Activated CD4-positive, CD25-positive, alpha-beta regulatory T cell treated with anti-CD3 and anti-CD28 coated beads, Interleukin-2, amount 50 U/mL, for 72 hours (primary cell): Measurements from ENCODE around the gene HS6ST3.

ENCODE experiments used
- DNase-seq: peaks from one replicate; pipeline ENCODE4 v3.0.0; 2021

Gene HS6ST3

GRCh38 chr13:96553796-96554195 lies 463.9 kb downstream of the HS6ST3 start:
- DNase-seq, result no peak

GRCh38 chr13:96573563-96573962 lies 483.7 kb downstream of the HS6ST3 start:
- DNase-seq, result no peak

- no peak for DNase-seq
These were observed 485.8 kb downstream of the HS6ST3 start for GRCh38 chr13:96575423-96576320.

DNA sequence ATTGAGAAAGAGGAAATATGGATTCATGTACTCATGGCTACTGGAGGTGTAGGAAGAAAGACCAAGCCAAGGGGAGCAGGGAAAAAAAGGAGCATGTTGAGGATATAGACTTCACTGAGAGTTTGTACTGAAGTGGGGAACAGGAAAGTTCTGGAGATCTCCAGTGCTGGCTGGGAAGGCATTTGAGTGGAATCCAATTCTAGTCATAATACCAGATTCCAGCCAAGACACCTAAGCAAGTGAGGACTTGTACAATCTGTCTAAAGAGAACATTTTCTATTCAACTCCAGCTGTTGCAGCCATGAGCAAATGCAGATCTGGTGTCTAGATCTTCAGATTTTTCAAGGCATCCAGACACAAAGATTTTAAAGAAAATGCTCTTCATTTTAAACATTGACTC lies 491.8 kb downstream of the HS6ST3 start:
- no peak for DNase-seq

DNA sequence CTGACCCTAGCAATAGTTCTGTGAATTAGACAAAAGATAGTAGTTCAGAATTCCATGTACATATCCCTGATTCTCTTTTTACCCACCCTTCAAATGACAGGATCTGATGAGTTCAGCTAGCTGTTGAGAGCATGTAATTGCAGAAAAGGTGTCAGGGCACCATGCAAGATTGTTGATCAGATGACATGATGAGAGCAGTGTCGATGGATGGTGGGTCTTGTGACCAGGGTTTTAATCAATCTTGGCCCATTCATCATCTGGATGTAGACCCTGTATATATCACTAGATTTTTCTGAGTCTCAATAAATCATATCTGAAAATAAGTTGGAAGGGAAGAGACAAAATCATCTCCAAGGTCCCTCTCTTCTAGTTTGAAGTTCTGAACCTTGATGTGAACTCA lies 525.3 kb downstream of the HS6ST3 start:
- DNase-seq, result no peak

- DNase-seq, result no peak
These were observed 527.6 kb downstream of the HS6ST3 start for GRCh38 chr13:96617528-96617927.

DNA sequence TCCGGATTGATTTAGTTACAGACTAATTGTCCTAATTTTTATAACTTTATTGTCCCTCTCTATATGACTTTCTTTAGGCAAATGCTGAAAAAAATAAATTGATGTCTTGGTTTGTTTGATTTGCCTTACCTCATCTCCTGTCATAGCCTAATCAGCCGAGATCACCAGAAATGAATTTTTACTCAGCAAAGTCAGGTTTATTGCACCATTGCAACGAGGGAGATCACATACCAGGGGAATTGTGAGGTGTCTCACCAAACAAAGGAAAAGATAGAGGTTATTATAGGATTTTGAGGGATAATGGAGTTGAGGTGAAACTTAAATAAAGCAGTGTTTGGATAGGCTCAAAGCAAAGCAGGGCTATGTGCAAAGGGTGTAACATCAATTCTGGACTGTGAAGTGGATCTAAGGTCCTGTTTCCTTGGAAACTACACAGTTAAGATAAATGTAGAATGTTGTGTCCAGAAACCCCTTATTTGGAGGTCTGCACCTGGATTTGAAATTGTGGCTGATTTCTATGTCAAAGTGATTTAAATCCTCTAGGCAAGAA lies 531.8 kb downstream of the HS6ST3 start:
- DNase-seq, result no peak

- no peak for DNase-seq
These were observed 539.4 kb downstream of the HS6ST3 start for GRCh38 chr13:96629331-96629730.

DNA sequence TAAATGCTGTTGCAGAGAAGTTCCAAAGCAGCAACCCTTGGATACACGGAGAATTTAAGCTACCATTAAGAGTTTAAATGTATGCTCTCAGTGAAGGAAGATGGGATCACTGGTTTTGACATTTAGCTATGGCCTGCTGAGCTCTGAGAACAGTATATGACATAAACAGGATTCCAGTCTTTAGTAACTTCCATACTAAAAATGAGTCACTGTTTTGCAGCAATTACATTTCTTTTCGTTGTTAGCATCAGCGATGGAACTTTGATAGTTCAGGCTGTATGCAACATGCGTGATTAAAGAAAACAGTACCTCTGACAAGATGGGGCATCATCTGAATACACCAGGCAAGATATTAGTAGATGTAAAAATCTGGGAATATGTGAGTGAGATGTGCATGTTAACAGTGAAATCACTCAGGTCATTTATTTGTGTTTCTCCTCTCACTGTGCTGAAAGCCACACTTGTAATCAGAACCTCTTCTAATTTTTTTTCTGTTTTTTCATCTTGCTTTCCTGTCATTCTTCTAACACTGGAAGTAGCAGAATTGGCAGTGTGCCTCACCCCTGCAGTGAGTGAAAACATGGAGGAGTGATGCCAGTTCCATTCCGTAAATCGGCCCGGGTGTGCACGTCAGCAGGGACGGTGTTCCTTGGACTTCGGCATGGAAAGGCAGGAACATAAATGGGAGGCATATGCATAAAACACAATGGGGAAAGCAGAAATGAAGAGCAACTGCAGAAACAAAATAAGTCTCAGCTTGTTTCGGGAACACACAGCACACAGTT lies 542.8 kb downstream of the HS6ST3 start:
- no peak for DNase-seq

GRCh38 chr13:96636001-96636709 lies 546.2 kb downstream of the HS6ST3 start:
- DNase-seq, result no peak

GRCh38 chr13:96637039-96637438 lies 547.1 kb downstream of the HS6ST3 start:
- DNase-seq, result no peak

DNA sequence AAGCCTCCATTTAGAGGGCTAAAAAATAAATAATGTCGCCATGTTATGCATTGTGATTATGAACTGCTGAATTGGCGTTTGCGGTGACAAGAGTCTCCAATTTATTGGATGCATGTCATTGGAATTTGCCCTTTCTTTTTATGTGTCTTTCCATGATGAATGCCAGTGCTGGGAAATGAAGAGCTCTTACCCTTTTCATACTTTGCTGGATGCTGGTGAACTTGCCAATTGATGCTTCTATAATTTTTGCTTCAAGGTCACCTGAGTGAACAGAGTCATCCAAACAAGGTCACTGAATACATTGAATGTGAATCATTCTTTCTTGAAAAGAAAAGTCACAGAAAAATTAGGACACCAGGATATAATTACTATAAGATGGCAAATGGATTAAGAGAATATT lies 556.2 kb downstream of the HS6ST3 start:
- DNase-seq, result no peak

GRCh38 chr13:96646515-96647211 lies 556.8 kb downstream of the HS6ST3 start:
- no peak for DNase-seq

GRCh38 chr13:96650301-96650886 lies 560.5 kb downstream of the HS6ST3 start:
- no peak for DNase-seq

GRCh38 chr13:96651598-96651997 lies 561.7 kb downstream of the HS6ST3 start:
- no peak for DNase-seq

DNA sequence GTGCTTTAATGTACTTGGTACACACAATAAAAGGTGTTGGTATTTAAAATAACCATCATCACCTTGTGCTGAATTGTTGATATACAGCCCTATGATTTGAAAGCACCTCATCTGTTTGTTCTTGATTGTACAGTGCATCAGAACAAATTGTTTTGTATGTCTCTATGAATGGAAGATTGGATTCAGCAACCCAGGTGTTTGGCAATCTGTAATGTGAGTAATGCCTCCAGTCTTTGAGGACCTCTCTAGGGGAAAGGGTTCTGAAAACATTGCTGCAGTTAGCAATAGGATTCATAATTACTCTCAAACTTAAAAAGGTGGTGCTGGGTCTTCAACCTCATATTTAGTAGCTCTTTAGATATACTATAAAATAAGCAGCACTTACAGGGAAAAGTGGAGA lies 562.6 kb downstream of the HS6ST3 start:
- DNase-seq, result no peak

GRCh38 chr13:96661612-96662011 lies 571.7 kb downstream of the HS6ST3 start:
- DNase-seq, result no peak

- DNase-seq, result no peak
These were observed 572.1 kb downstream of the HS6ST3 start for GRCh38 chr13:96662036-96662435.

GRCh38 chr13:96667294-96668018 lies 577.5 kb downstream of the HS6ST3 start:
- no peak for DNase-seq

DNA sequence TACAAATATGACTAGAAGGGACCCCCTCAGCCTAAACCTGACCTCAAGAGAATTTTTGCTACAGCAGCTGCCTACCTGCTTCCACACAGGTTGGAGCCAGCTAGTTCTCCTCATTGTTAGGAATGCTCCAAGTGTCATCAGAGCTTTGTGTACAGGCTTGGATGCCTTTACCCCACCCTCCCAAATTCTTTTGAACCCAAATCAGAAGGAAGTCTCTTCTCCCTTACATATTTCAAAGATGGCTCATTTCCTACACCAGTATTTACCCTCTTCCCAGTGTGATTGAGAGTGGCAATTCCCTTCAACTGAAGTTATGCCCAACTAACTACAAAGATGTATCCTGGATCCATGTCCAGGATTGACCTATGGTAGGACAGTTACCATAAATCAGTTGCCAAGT lies 581.2 kb downstream of the HS6ST3 start:
- DNase-seq, result no peak

DNA sequence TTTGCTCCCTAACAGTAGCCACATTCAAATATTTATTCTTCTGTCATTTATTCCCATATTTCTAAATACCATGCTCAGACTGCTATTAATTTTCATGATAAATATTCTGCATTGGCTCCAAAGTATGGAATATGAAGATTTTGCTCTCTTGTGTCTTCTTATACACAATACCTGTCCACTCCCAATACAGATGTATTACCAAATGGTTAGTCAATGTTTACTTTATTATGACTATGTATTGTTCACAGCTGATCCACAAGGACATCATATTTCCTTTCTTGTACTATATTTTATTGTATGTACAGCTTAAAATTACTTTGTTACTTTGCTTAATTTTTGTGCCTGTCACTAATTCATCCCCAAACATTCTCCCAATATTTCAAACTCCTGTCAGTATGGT lies 582.1 kb downstream of the HS6ST3 start:
- DNase-seq, result no peak
